Inflammatory macrophage treated with lipopolysaccharide for 4 hours (primary cell): Measurements from ENCODE around the gene VIP.
"Not testable (repeated sequence)": the region's sequence is repeated elsewhere in the genome, so short reads cannot be mapped to it uniquely, and the experiment has no call there.

ENCODE experiments used
- DNase-seq: peaks from one replicate; pipeline ENCODE4 v3.0.0-alpha.2; 2020

The VIP gene

DNA sequence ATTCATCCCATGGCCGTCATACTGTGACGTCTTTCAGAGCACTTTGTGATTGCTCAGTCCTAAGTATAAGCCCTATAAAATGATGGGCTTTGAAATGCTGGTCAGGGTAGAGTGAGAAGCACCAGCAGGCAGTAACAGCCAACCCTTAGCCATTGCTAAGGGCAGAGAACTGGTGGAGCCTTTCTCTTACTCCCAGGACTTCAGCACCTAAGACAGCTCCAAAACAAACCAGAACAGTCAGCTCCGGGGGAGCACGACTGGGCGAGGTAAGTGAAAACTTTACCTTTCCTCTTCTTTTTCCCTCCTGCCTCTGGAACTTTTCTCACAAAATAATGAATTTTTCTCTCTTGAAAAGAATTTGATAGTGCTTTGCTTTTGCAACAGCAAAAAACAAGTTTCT, at the start of gene VIP:
Gene VIP (plus strand): TSS at position 104 of the 400 bp plus-strand sequence. CDS start 1,381 bp downstream, outside the sequence.
- no peak for DNase-seq

DNA sequence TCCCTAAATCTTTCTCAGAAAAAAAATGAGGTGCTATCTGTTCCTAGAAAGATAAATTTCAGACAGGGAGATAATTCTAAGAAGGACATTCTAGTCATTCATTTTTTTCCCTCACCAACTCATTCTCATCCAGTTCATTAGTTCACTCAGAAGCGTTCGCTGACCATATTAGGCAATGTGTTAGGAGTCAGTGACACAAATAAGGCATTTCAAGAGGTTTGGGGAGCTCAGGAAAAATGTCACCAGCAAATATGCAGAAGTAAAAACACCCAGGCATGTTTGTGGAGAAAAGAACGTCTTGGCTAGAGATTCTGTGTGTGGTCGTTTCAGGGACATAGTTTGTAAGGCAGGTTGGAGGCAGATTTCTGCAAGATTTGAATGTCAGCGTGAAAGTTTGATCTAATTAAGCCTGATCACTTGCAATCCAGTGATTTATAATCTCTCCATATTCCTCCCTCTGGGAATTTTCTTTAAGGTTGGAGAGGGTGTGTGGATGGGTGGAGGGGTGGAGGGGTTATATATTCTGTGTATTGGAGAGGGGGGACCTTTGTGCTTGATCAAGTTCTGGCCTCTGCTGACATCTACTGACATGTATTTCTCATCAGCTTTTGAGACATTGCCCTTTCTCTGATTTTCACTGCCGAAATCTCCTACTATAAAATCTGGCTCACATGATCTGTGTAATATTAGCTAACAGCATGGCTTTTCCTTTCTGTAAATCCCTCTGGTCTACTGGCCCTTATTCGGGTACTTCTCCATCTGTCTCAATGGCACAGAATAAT, 49.3 kb upstream of the VIP start:
- no peak for DNase-seq

DNA sequence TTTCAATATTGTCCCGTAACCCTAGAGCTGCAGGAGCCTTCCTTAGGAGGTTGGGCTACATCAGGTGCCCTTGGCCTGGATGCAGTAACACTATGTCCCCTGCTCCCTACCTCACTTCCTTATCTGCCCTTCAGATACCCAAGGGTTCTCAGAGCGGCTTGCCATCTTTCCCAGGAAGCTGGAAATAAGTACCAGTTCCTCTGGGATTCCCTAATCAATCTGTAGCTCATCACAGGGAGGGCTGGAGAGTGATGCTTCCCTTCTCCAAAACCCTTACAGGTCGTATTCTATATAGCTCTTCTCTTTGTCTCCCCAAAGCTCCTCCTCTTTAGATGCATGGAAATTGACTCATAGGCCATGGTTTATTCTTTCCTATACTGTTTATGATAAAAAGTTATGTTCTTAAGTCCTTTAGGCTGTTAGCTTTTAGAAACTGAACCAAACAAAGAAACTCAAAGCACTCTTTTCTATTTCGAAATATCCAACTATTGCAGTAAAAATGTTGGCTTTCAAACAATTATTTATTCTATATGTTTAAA, 48.7 kb upstream of the VIP start:
- DNase-seq = no peak

DNA sequence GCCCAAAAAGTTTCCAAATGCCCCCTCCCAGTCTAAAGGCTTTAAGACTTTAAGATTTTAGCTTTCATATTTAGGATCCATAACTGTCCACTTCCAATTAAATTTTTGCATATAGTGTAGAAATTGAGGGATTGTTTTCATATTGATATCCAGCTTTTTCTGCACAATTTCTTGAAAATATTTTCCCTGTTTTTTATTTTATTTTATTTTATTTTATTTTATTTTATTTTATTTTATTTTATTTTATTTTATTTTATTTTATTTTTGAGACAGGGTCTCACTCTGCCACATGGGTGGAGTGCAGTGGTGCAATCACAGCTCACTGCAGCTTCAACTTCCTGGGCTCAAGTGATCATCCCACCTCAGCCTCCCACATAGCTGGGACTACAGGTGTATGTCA, 46.8 kb upstream of the VIP start:
- not testable (repeated sequence) for DNase-seq

DNA sequence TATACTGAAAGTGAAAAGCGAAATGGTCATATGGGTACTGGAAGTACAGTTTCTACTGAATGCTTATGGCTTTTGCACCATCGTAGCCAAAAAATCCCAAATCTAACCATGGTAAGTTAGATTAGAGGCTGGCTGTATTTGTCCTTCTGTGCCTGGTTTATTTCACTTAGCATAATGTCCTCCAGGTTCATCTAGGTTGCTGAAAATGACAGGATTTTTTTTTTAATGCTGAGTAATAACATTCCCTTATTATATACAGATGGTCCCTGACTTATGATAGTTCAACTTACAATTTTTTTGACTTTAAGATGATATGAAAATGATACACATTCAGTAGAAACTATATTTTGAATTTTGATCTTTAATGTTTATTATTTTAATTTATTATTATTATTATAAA, 45.3 kb upstream of the VIP start:
- no peak for DNase-seq

DNA sequence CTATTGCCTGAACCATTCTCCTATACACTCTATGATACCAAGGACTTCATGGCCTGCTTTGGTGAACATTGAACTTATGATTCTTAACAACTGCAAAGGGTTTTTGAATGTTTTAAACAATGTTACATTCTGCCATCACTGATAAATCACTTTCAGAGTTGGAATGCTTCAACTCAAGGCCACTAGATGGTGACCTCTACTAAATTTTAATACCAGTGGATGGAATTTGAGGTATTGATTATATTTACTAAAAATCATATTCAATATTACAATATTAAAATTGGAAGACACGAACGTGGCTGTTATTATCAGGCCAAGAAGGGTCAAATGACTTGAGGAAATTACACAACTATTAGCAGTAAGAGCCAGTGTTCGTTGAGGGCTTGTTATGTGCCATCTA, 34.3 kb upstream of the VIP start:
- DNase-seq = no peak

DNA sequence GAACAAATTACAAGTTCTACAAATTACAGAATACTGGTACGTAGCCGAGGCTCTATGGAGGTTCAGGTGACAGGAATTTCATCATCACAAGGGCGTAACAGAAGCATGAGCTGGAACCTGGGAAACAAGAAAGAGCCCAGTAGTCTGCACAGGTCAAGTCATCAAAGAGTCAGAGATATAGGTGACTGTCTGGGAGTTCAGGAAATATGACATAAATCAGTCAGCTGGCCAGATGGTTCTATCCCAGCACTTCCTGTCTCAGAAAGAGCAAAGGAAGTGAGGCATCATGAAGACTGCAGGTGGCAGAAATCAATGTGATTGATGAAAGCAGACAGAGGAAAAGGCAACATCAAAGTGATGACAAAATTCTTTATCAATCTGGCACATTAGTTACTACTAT, 29.6 kb upstream of the VIP start:
- DNase-seq = no peak

DNA sequence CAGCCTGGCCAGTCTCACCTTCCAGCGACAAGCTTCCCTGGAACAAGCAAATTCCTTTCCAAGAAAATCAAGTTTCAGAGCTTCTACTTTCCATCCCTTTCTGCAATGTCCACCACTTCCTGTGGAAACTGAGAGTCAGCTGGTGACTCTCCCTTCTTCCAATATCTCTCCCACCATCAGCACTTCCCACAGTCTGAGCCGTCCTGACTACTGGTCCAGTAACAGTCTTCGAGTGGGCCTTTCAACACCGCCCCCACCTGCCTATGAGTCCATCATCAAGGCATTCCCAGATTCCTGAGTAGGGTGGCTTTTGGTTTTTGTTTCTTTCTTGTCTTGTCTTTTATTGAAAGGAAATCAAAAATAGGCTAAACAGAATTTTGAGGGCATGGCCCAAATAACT, 28.6 kb upstream of the VIP start:
- DNase-seq = no peak

DNA sequence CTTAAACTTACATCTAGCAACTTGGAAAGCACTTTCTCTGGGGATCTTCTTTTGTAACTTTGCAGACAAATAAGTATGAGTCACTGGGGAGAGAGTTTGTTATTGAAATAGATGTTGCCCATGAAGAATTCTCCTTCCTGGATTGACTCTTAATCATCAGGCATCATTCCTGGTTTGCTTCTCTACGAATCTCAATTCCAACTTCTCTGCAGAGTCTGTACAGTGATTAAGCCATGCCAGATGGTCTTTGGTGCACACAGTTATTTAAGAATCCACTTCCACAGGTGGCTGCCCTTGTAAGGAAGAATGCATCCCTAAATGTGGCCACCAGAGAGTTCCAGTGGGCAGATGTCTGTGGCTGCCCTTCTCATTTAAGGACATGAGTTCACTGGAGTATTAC, 27.2 kb upstream of the VIP start:
- no peak for DNase-seq

DNA sequence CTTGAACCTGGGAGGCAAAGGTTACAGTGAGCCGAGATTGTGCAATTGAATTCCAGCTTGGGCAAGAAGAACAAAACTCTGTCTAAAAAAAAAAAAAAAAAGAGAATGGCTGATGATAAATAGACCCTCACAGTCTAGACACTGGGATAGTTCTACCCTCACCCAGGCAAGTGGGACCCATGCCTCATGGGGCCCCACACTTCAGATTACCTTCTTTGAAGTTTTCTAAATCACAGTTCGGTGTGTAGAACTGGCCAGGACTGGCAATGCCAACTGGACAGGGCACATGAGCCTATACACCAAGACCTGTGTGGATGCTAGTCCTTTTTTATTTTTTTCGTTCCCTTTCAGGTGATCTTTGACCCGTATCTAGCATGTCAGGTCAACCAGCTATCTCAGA, 24.3 kb upstream of the VIP start:
- no peak for DNase-seq

DNA sequence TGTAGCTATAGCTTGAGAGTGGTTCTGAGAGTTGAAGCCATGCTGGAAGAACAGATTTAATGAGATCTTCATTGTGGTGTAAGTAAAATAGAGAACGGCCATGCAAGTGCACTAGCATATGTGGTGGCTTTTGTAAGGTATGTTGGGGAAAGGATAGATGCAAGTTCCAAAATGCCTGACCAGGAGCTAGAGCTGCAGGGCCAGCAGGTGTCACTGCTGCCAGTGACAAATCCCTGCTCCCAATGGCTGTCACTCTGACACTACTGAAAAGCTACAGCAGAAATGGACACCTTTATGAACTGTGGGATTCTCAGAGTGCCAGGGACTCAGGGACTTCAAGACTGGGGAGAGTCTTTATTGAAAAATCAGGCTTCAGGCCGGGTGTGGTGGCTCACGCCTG, 23.1 kb upstream of the VIP start:
- DNase-seq = no peak

DNA sequence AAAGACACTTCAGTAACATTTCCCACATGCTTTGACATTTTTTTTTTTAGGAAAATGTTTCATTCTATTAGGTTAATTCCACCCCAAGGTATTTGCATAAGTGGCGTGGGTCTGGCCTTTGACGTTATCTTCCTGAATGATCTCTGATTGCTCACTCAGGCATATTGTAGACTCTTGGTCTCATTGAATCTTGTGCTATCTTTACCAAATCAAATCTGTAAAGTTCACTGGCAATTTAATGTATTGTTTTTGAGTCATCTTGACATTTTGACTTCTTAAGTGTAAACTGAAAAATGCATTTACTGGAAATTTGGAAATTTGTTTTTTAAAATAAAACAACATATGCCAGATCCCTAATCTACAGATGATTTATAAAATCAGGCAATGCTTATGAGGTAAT, 16.0 kb upstream of the VIP start:
- DNase-seq = no peak

DNA sequence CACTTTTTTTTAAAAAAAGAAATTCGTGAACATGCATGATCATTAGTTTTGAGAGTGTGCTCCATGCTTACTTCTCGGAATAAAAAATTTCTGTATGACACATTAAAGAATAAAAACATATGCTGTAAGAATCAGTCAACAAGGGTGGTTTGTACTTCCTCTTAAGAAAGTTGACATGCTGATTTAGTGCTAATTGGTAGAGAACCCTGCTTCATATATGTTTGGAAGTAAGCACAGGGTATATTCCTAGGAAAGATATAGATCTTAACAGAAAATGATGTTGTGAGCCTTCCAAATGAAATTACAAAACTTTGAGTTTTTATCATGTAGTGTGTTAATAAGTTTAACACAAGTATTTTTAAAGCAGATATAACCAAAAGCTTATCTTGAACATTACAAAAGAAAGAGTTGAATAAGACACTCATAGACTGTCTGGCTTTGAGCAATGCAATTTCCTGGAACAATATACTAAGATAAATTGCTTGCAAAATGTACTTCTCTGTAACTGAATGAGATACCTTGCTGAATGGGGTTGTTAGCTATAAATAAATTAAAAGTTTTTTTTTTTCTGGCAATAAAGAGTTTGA, 13.8 kb upstream of the VIP start:
- no peak for DNase-seq

DNA sequence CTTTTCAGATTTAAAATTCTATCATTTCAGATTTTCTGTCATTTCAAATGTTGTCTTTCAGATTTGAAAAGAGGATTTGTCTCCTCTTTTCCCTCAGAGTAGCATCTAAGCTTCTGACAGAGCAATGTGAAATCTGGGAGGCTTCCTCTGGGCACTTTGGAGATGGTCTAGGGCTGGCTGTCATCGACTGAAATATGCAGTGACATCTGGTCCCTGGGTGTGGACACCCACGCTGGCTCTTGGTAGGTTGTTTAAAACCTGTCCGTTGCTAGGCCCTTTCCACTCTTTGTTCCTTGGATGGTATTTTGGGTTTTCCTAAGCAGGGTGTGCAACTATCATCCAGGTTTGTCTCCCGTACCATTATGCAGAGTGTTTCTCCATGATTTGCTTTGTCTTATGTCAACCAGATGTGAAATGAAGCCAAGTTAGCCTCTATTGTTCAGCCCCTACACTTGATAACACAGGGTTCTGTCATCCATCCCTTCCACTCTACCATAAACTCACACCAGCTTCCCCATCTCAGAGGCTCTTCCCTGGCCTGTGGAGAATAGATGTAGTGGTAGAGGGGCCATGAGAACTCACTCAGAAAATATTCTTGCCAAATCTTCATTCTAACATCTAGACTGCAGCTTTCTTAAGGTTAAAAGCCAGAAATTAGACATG, 5.0 kb upstream of the VIP start:
- DNase-seq = no peak

DNA sequence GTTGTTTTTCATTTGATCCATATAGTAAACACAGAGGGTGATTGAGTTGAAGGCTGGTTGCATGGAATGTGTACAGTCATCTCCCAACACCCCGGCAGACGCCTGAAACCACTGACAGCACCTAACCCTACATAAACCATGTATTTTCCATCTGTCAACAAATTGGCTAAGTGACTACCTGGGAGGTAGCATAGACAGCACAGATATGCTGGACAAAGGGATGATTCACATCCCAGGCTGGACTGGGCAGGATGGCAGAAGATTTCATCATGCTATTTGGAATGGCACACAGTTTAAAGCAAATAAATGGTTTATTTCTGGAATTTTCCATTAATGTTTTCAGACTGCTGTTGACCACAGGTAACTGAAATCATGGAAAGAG, 4.4 kb upstream of the VIP start:
- no peak for DNase-seq

DNA sequence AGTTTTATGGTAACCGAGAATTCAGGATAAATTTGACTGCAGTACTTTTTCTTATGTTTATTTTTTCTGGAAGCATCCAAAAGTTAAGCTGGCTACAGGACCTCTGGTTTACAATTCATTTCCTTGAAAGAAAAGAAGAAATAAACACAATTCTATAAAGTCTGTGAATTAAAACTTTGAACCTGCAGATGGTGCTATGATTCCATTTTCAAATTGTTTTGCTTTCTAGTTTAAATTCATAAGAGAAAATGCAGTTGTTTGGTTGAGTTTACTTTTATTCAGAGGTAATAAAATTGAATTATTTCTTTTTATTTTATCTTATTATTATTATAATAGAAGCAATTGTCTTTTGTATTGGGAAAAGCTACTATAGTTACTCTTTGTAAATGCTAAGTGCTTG, 1.8 kb upstream of the VIP start:
- DNase-seq = no peak

DNA sequence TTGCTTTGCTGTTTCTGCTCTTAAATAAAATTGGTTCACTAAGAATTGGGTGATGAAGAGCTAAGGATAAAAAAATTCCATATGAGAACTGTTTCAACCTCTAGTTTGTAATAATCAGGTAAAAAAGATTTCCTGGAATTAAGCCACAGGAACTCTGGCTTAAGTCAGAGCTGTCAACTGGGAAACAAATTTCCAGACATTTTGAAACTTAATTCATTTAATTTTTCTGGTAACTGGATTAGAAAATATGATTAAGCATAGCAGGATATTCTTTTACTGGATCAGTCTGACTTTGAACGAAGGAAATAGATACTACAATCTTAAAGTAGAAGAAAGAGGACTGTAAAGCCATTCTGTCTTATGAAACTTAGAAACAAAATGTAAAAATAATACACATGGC, 1.3 kb upstream of the VIP start:
- DNase-seq = no peak

DNA sequence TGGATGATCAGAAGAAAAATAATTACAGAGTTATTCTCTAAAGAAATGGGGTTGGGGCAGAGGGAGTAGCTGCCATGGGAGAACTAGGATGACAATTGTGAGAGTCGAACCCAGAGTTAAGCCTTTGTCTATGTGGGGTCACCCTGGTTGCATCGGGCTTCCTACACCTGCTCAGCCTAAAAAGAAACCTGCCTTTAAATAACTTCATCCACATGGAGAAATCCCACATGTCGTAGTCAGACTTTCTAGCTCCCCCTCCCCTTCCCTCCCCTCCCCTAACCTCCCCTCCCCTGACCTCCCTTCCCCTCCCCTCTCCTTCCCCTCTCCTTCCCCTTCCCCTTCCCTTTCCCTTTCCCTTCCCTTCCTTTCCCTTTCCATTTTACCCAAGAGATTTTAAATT, 14.7 kb downstream of the VIP start:
- no peak for DNase-seq

DNA sequence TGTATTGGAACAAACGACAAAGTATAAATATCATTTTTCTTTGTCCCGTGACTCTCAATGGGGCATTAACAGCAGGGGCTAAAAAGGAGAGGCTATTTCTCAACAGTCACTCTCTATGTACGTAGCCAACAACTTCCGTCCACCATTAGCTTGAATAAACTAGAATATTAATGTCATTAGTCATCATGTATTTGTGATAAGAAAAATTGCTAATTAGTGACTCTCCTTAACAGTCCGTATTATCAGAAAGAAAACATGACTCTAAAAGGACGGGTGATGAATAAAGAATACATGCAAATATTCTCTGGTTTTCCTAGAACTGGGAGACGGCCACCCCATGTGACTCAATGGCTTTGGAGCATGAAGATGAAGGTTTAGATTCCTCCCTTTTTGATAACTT, 18.6 kb downstream of the VIP start:
- no peak for DNase-seq

DNA sequence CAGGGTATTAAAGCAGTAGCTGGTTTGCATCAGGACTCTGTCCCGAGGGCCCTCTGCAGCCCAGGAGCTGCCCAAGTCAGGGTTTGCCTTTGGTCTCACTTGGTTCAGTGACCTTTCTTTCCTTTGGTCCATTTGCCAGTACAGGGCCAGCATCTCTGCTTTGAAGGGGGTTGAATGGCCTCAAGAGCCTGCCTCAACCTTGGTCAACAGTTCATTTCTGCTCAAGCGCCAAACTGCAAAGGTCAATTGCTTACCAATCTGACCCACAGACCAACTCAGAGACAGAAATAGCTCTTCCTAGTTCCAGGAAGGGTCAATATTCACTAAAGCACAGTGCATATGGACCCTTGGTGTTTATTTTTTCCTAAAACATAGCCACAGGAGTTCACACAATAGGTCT, 19.4 kb downstream of the VIP start:
- no peak for DNase-seq

DNA sequence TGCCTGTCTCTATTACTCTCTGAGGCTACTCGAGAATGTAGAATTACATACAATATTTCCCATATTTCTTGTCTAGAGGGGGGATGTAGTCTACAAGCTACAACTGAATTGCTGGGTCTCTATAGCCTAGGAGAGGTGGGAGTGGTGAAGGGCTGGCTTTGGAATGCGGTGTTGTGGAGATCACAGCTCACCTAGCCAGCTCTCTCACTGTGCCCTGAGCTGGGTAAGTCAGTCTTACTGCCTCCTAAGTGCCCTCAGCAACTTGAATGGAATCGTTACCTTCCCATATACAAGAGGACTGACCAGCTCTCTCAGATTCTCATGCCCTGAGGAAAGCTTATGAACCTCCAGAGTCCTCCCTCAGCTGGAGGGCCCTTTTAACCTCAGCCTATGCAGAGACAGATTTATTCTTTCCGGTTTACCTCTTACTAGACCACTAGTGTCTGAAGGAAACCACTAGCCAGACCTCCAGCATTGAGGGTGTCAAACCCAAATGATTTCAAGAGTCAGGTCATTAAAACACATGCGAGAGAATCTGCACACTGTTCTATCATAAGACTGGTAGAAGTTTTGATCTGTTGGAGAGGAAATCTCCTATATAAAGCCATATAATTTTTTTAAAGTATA, 20.6 kb downstream of the VIP start:
- no peak for DNase-seq

DNA sequence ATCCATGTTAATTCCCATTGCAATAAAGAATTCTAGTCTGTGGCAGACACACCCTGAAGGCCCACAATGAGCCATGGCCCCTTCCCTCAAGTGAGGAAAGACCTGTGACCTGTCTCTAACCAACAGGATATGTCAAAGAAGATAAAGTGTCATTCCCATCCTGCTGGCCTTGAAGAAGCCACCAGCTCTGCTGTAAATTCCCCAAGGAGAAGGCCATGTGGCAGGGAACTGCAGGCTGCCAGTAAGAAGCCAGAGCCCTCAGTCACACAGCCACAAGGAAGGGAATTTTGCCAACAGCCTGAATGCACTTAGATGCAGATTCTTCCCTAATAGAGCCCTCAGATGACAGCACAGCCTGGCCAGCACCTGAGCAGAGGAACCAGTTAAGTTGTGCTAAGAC, 24.8 kb downstream of the VIP start:
- DNase-seq = no peak

DNA sequence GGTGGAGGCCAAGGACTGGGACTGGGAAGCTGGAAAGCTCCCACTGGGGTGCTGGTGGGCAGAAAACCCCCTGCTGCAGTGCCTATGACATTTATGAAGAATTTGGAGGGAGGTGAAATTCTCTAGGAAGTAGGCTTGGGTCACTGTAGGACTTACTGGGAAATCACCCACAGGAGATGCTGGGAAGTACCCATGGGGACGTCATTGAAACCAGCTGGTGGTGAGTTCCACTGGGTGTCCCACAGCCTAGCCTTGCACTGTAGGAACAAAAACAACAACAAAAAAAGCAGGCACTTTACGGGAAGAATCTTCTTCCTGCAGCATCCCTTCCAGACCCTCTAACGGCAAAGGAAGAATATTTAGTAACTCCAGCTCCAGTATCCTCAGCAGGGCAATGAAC, 26.2 kb downstream of the VIP start:
- DNase-seq = no peak
